LNCAP (cell line): ENCODE measurements around the gene C17orf50.

Experiments used
- CTCF ChIP-seq: fragments of 450-650 bp; IDR thresholded peaks from 2 replicates; pipeline ENCODE4 v1.5.1; 2017; ENCODE audit warnings: mild to moderate bottlenecking

C17orf50 gene

GRCh38 chr17:35773129-35773528, 12.4 kb downstream of the C17orf50 start:
- no peak for TF ChIP-seq CTCF

GRCh38 chr17:35773679-35774425, 13.2 kb downstream of the C17orf50 start:
- no peak for TF ChIP-seq CTCF

GRCh38 chr17:35774499-35774898, 13.8 kb downstream of the C17orf50 start:
- no peak for TF ChIP-seq CTCF

GRCh38 chr17:35775039-35775438, 14.4 kb downstream of the C17orf50 start:
- no peak for TF ChIP-seq CTCF

GRCh38 chr17:35775583-35775982, 14.9 kb downstream of the C17orf50 start:
- no peak for TF ChIP-seq CTCF

- TF ChIP-seq CTCF, result no peak
Measured at GRCh38 chr17:35778641-35779196, 18.0 kb downstream of the C17orf50 start.

GRCh38 chr17:35780950-35781349, 20.3 kb downstream of the C17orf50 start:
- no peak for TF ChIP-seq CTCF

GRCh38 chr17:35784895-35785294, 24.2 kb downstream of the C17orf50 start:
- TF ChIP-seq CTCF, result no peak
